GM23338 (cell line): Measurements from ENCODE around the gene SMYD3.

Source experiments
- EZH2 ChIP-seq: fragments of 200-600 bp; sonication (generic); IDR thresholded peaks from one replicate; pipeline ENCODE4 v1.8.0; 2017; ENCODE audit warnings: antibody characterized with exemption, mild to moderate bottlenecking, low read depth; ENCODE audit not compliant: unreplicated experiment
- EZH2phosphoT487 ChIP-seq: fragments of 200-600 bp; sonication (generic); IDR thresholded peaks from one replicate; pipeline ENCODE4 v1.8.1; 2018; ENCODE audit warnings: antibody characterized with exemption; ENCODE audit not compliant: unreplicated experiment
- JUNB ChIP-seq: IDR thresholded peaks from one replicate; pipeline ENCODE4 v1.6.1; 2016; ENCODE audit warnings: antibody characterized with exemption; ENCODE audit not compliant: unreplicated experiment
- POLR2AphosphoS5 ChIP-seq: IDR thresholded peaks from 2 replicates; pipeline ENCODE4 v1.6.1; 2016; ENCODE audit warnings: antibody characterized with exemption, low read depth
- ZNF331 ChIP-seq: fragments of 250-450 bp; sonication (Bioruptor Pico); IDR thresholded peaks from 2 replicates; pipeline ENCODE4 v1.5.0; 2020; ENCODE audit warnings: low read depth, mild to moderate bottlenecking, moderate library complexity
- TF ChIP-seq, protein P1 (sequence below), 2 experiments: fragments of 200-600 bp in 1 of 2; sonication (generic) in 1 of 2; conservative IDR thresholded peaks; 2 replicates each; pipeline versions ENCODE4 v1.5.1 to v1.6.1; 2016 to 2017; ENCODE audit warnings: antibody characterized with exemption in 2 of 2, low read depth in 2 of 2, mild to moderate bottlenecking in 2 of 2, moderate library complexity in 1 of 2
- TF ChIP-seq, protein P2 (sequence below): IDR thresholded peaks from one replicate; pipeline ENCODE4 v1.6.1; 2018; ENCODE audit warnings: antibody characterized with exemption; ENCODE audit not compliant: unreplicated experiment

DNA sequence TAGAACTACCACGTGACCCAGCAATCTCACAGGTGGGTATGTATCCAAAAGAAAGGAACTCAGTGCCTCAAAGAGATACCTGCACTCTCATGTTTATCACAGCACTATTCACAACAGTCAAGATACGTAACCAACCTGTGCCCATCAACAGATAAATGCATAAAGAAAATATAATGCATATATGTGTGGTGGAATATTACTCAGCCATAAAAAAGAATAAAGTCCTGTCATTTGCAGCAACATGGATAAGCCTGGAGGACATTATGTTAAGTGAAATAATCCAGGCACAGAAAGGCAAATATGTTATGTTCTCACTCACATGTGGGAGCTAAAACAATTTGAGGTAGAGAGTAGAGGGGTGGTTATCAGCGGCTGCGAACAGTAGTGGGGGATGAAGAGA, 413.8 kb downstream of the SMYD3 start:
- TF ChIP-seq, protein P1, sequence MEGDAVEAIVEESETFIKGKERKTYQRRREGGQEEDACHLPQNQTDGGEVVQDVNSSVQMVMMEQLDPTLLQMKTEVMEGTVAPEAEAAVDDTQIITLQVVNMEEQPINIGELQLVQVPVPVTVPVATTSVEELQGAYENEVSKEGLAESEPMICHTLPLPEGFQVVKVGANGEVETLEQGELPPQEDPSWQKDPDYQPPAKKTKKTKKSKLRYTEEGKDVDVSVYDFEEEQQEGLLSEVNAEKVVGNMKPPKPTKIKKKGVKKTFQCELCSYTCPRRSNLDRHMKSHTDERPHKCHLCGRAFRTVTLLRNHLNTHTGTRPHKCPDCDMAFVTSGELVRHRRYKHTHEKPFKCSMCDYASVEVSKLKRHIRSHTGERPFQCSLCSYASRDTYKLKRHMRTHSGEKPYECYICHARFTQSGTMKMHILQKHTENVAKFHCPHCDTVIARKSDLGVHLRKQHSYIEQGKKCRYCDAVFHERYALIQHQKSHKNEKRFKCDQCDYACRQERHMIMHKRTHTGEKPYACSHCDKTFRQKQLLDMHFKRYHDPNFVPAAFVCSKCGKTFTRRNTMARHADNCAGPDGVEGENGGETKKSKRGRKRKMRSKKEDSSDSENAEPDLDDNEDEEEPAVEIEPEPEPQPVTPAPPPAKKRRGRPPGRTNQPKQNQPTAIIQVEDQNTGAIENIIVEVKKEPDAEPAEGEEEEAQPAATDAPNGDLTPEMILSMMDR (conservative IDR thresholded peaks at IDR 0.05; ENCODE audit: low read depth in 2 of 2): no peak
- TF ChIP-seq, protein P2, sequence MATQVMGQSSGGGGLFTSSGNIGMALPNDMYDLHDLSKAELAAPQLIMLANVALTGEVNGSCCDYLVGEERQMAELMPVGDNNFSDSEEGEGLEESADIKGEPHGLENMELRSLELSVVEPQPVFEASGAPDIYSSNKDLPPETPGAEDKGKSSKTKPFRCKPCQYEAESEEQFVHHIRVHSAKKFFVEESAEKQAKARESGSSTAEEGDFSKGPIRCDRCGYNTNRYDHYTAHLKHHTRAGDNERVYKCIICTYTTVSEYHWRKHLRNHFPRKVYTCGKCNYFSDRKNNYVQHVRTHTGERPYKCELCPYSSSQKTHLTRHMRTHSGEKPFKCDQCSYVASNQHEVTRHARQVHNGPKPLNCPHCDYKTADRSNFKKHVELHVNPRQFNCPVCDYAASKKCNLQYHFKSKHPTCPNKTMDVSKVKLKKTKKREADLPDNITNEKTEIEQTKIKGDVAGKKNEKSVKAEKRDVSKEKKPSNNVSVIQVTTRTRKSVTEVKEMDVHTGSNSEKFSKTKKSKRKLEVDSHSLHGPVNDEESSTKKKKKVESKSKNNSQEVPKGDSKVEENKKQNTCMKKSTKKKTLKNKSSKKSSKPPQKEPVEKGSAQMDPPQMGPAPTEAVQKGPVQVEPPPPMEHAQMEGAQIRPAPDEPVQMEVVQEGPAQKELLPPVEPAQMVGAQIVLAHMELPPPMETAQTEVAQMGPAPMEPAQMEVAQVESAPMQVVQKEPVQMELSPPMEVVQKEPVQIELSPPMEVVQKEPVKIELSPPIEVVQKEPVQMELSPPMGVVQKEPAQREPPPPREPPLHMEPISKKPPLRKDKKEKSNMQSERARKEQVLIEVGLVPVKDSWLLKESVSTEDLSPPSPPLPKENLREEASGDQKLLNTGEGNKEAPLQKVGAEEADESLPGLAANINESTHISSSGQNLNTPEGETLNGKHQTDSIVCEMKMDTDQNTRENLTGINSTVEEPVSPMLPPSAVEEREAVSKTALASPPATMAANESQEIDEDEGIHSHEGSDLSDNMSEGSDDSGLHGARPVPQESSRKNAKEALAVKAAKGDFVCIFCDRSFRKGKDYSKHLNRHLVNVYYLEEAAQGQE: no peak
- TF ChIP-seq EZH2 (no peak), JUNB (no peak), POLR2AphosphoS5 (no peak), ZNF331 (CRISPR knock-in tag) (no peak), EZH2phosphoT487 (no peak)
